GM10266 (cell line): ENCODE data around the gene POU1F1.
"Not testable (repeated sequence)": the region's sequence is repeated elsewhere in the genome, so short reads cannot be mapped to it uniquely, and the experiment has no call there.

Experiments used
- DNase-seq: peaks from one replicate; pipeline ENCODE4 v3.0.0; 2012; ENCODE audit errors: extremely low spot score
- TF ChIP-seq, protein P1 (sequence below): IDR thresholded peaks from 2 replicates; pipeline ENCODE4 v1.5.1; 2012; ENCODE audit warnings: mild to moderate bottlenecking, low read depth; ENCODE audit not compliant: control insufficient read depth, insufficient read depth; ENCODE audit errors: missing control alignments

Gene POU1F1

DNA sequence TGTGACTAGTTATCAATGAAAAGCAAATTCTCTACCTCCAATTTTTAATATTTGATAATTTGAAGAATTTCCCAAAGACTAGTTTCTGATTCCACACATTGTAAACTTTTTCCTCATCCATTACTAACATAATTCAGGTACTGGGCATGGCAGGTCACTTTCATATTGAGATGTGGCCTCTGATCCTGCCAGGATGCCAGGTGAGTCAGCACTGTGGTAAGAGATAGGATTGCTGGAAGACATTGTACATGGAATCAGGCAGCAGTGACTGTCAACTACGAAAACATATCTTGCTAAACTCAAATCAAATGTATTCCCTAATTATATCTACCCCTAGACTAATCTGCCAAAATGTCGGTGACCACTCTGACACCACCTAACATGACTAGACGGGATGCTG is 33.2 kb upstream of the POU1F1 start:
- TF ChIP-seq, protein P1, sequence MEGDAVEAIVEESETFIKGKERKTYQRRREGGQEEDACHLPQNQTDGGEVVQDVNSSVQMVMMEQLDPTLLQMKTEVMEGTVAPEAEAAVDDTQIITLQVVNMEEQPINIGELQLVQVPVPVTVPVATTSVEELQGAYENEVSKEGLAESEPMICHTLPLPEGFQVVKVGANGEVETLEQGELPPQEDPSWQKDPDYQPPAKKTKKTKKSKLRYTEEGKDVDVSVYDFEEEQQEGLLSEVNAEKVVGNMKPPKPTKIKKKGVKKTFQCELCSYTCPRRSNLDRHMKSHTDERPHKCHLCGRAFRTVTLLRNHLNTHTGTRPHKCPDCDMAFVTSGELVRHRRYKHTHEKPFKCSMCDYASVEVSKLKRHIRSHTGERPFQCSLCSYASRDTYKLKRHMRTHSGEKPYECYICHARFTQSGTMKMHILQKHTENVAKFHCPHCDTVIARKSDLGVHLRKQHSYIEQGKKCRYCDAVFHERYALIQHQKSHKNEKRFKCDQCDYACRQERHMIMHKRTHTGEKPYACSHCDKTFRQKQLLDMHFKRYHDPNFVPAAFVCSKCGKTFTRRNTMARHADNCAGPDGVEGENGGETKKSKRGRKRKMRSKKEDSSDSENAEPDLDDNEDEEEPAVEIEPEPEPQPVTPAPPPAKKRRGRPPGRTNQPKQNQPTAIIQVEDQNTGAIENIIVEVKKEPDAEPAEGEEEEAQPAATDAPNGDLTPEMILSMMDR = no peak
- no peak for DNase-seq

DNA sequence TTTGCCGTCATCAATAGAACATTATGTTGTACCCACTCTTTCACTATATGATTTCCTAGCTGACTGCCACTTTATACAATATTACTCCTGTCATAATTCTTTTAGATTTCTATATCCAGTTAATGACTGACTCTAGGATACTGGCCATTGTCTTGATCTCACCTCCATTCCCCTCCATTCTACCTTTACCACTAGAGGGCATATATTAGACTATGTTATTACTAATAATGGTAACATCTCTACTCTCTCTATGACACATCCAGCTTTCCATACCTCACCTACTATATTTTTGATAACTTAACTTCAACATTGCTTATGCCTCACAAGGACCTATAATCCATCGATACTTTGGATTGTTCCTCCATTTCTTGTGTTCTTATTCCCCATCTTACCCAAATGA is 31.4 kb upstream of the POU1F1 start:
- DNase-seq = no peak
- TF ChIP-seq, protein P1 = peak; percentile 3

DNA sequence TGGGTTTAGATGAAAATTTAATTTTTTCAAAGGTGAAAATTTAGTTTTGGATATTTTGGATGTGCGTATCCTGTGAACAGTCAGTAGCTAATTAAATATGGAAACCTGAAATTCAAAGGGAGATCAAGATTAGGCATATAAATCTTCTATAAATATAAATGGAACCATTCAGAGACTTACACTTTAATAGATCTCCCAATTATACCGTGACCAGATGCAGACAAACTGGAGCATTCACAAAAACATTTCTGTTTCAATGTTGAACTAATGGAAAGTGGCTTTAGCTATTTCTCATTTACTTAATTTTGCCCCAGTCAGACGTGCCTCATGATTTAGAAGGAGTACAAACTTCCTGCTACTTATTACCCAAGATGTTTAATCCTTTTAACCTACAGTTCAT is 29.1 kb upstream of the POU1F1 start:
- no peak for DNase-seq
- TF ChIP-seq, protein P1 = no peak

DNA sequence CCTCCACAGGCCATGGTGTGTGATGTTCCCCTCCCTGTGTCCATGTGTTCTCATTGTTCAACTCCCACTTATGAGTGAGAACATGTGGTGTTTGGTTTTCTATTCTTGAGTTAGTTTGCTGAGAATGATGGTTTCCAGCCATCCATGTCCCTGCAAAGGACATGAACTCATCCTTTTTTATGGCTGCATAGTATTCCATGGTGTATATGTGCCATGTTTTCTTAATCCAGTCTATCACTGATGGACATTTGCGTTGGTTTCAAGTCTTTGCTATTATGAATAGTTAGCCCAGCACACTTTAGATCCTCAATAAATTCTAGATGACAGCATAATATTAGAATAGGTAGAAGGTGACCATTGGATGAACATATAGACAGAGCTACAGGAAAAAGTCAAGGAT is 28.6 kb upstream of the POU1F1 start:
- not testable (repeated sequence) for DNase-seq

- peak; percentile 19 for DNase-seq
- TF ChIP-seq, protein P1 = peak; percentile 70
Observed at GRCh38 chr3:87298111-87298718, 21.8 kb upstream of the POU1F1 start.

DNA sequence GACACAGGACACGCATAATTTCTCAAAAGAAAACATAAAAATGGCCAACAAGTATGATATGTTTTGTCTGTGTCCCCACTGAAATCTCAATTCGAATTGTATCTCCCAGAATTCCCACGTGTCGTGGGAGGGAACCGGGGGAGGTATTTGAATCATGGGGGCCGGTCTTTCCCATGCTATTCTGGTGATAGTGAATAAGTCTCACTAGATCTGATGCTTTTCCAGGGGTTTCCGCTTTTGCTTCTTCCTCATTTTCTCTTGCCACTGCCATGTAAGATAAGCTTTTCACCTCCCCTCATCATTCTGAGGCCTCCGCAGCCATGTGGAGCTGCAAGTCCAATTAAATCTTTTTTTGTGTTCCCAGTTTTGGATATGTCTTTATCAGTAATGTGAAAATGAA is 12.1 kb upstream of the POU1F1 start:
- DNase-seq = no peak
- TF ChIP-seq, protein P1 = no peak

DNA sequence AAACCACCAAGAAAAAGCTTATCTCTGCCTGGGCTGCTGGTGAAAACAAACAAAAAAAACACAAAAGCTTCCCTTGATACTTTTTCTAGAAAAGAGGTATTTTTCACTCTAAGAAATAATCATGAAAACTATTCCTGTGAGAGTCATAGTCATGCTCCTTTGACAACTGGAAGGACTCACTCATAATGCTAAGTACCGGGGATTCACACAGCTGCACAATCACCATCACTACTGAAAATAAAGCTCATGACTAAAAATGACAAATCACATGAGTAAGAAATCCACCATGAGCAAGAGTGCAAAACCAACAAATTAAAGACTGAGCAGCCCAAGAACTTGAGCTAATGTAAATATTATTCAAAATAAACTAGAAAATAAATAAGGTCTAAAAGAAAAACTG is 10.6 kb upstream of the POU1F1 start:
- no peak for DNase-seq
- TF ChIP-seq, protein P1 = no peak
